ENCODE measurements around the gene FGD6.
"Not testable (repeated sequence)": the region's sequence is repeated elsewhere in the genome, so short reads cannot be mapped to it uniquely, and the experiment has no call there.

The FGD6 gene

GRCh38 chr12:95217377-95218149 lies at the start of gene FGD6, which contains the start of gene VEZT:
FGD6 (minus strand) TSS chr12:95217467; CDS start chr12:95217240, 227 bp downstream.
VEZT (plus strand) TSS chr12:95217807; CDS start chr12:95217851, 44 bp downstream.
- peak; percentile 93 to 94 for DNase-seq (ENCODE audit: low read depth in 2 of 2)

DNA sequence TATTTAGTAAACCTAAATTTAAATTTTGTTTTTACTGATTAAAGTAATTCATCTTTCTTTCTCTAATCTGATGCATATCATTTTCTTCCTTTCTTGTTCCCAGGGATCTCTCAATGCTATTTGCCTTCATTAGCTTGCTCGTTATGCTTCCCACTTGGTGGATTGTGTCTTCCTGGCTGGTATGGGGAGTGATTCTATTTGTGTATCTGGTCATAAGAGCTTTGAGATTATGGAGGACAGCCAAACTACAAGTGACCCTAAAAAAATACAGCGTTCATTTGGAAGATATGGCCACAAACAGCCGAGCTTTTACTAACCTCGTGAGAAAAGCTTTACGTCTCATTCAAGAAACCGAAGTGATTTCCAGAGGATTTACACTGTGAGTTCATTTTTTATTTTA lies 49.0 kb upstream of the FGD6 start:
- DNase-seq (ENCODE audit: low read depth in 2 of 2): no peak

GRCh38 chr12:95265765-95266164 lies 48.5 kb upstream of the FGD6 start:
- DNase-seq (ENCODE audit: low read depth in 2 of 2): no peak

- no peak for DNase-seq (ENCODE audit: low read depth in 2 of 2)
Measured at GRCh38 chr12:95262808-95263207, 45.5 kb upstream of the FGD6 start.

GRCh38 chr12:95261109-95261508 lies 43.8 kb upstream of the FGD6 start:
- no peak for DNase-seq (ENCODE audit: low read depth in 2 of 2)

GRCh38 chr12:95259368-95259767 lies 42.1 kb upstream of the FGD6 start:
- no peak for DNase-seq (ENCODE audit: low read depth in 2 of 2)

- no peak for DNase-seq (ENCODE audit: low read depth in 2 of 2)
Measured at GRCh38 chr12:95258803-95259202, 41.5 kb upstream of the FGD6 start.

- DNase-seq (ENCODE audit: low read depth in 2 of 2): no peak
Measured at GRCh38 chr12:95258151-95258550, 40.9 kb upstream of the FGD6 start.

GRCh38 chr12:95257541-95257940 lies 40.3 kb upstream of the FGD6 start:
- no peak for DNase-seq (ENCODE audit: low read depth in 2 of 2)

DNA sequence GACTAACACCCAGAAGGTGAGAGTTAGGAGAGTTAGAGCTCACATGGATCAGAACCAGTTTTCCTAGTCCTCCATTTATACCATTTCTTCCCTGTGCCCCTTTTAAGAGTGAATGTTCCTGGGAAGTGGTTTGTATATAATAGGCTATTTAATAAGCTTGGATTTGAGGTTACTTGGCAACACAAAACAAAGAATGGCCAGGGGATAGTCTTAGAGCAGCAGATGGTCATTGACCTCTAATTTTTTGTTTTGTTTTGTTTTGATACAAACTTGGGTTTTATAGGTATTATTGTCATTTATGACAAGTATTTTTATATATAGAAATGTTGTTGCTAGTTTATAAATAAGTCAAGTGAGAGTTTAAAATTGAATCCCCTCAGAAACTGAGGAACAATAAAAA lies 36.1 kb upstream of the FGD6 start:
- no peak for DNase-seq (ENCODE audit: low read depth in 2 of 2)

GRCh38 chr12:95248604-95249360 lies 31.5 kb upstream of the FGD6 start:
- no peak for DNase-seq (ENCODE audit: low read depth in 2 of 2)

DNA sequence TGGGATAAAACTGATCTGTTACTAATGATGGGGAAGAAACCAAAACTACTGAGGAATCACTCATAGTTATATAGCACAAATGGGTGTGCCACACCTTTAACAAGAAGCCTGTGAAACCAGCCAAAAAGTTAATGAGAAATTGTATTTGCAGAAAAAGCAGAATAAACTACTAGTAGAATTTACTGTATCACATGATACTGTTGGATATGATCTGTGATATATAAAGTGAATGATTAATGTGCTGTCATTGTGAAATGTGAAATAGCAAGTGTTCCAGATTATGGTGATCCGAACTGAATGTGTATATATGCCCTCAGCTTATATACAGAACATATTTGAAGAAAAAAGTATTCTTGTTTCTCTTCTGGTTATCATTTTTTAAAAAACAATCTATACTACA lies 30.8 kb upstream of the FGD6 start:
- DNase-seq (ENCODE audit: low read depth in 2 of 2): no peak

GRCh38 chr12:95244350-95244749 lies 27.1 kb upstream of the FGD6 start:
- DNase-seq (ENCODE audit: low read depth in 2 of 2): no peak

DNA sequence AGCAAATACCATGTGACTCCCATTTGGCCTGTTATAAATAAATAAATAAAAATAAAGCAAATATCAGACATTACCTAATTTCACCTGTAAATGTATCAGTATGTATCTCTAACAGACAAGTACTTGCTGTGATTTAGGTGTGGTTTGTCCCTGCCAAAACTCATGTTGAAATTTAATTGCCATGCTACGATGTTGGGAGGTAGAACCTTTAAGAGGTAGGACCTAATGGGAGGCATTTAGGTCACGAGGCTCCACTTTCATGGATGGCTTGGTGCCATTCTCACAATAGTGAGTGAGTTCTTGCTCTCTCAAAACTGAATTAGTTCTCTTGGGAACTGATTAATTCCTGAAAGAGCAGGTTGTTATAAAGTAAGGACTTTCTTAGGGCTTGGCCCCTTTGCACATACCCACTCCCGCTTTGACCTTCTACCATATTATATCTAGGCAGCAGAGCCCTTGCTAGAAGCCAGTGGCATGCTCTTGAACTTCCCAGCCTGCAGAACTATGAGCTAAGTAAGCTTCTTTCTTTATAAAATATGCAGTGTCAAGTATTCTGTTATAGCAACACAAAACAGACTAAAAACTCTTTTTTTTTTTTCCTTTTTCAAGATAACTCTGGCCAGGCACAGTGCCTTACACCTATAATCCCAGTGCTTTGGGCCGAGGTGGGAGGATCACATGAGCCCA lies 26.4 kb upstream of the FGD6 start:
- DNase-seq (ENCODE audit: low read depth in 2 of 2): no peak

GRCh38 chr12:95241761-95242506 lies 24.7 kb upstream of the FGD6 start:
- no peak for DNase-seq (ENCODE audit: low read depth in 2 of 2)

DNA sequence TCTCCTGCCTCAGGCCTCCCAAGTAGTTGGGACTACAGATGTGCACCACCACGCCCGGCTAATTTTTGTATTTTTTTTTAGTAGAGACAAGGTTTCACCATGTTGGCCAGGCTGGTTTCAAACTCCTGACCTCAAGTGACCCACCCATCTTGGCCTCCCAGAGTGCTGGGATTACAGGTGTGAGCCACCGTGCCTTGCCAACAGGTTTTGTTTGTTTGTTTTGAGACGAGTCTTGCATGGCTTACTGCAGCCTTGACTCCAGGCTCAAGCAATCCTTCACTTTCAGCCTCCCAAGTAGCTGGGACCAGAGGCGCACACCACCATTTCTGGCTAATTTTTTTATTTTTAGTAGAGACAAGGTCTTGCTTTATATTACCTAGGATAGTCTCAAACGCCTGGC lies 23.9 kb upstream of the FGD6 start:
- not testable (repeated sequence) for DNase-seq (ENCODE audit: low read depth in 2 of 2)

DNA sequence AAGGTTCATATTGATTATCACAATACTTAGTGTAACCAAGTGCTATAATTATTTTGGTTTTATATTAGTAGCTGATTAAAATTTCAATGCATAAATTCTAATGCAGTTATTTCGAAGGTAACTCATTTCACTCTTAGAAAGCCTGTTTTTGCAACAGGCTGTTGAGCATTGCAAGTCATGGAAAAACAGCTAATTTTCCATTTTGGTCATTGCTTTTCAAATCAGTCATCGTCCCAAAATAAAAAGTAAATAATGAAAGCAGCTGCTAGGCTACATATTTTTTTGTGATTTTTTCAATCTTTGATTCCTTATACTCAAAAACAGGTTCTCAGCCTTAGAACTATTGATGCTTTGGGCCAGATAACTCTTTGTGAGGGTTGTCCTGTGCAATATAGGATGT lies 23.3 kb upstream of the FGD6 start:
- no peak for DNase-seq (ENCODE audit: low read depth in 2 of 2)

DNA sequence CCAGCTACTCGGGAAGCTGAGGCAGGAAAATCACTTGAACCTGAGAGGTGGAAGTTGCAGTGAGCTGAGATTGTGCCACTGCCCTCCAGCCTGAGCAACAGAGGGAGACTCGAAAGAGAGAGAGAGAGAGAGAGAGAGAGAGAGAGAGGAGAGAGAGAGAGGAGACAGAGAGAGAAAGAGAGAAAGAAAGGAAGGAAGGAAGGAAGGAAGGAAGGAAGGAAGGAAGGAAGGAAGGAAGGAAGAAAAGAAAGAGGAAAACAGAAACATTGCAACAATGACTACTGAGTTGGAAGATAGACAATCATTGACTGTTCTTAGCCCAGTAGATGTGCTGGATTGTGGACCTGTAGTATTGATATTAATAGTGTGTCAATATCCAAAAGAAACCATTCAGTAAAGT lies 22.6 kb upstream of the FGD6 start:
- not testable (repeated sequence) for DNase-seq (ENCODE audit: low read depth in 2 of 2)

- DNase-seq (ENCODE audit: low read depth in 2 of 2): no peak
Measured at GRCh38 chr12:95239216-95239615, 21.9 kb upstream of the FGD6 start.

DNA sequence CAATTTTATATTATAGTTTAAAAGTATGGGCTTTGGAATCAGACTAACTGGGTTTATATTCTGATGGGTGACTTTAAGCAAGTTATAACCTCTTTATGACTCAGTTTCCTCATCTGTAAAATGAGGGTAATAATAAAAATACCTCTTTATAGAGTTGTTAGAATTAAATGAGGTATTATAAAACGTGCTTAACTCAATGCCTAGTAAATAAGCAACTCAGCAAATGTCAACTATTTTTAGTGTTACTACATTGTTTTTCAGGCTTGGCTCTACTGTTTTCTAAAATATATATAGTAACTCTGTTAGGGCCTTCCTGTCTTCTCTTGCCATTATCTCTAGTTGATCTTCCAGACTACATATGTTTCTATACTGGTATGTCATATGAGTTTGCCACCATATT lies 20.9 kb upstream of the FGD6 start:
- no peak for DNase-seq (ENCODE audit: low read depth in 2 of 2)

- DNase-seq (ENCODE audit: low read depth in 2 of 2): no peak
Measured at GRCh38 chr12:95237315-95237714, 20.0 kb upstream of the FGD6 start.

- not testable (repeated sequence) for DNase-seq (ENCODE audit: low read depth in 2 of 2)
Measured at GRCh38 chr12:95235621-95236020, 18.4 kb upstream of the FGD6 start.

All from activated CD4-positive, alpha-beta T cell treated with anti-CD3 and anti-CD28 coated beads for 24 hours (primary cell).